OCI-LY3 (cell line): ENCODE measurements around the gene CAPG.

Experiments used
- H2AFZ ChIP-seq: fragments of 200-600, 300-600 bp; shearing (Covaris generic); 2 replicates; pipeline ENCODE4 v1.6.0; 2014; ENCODE audit warnings: antibody characterized with exemption, low read depth, low read length
- H3K27ac ChIP-seq: fragments of 200-600, 300-600 bp; sonication (generic); 2 replicates; pipeline ENCODE4 v1.5.1; 2014; ENCODE audit warnings: mild to moderate bottlenecking, low read length, moderate library complexity, mixed read lengths
- H3K27me3 ChIP-seq: fragments of 200-600, 300-600 bp; sonication (generic); 2 replicates; pipeline ENCODE4 v1.6.1; 2014; ENCODE audit warnings: low read depth, low read length, mixed read lengths
- H3K36me3 ChIP-seq: fragments of 200-600, 300-600 bp; sonication (generic); replicated peaks from 2 replicates; pipeline ENCODE3; 2014; ENCODE audit warnings: low read depth, low read length, mixed read lengths
- H3K4me1 ChIP-seq: fragments of 300-600, 200-600 bp; sonication (generic); 2 replicates; pipeline ENCODE4 v1.6.1; 2014; ENCODE audit warnings: low read length, mixed read lengths
- H3K4me2 ChIP-seq: fragments of 200-600, 300-600 bp; sonication (generic); 2 replicates; pipeline ENCODE4 v1.6.1; 2014; ENCODE audit warnings: low read length, mixed read lengths
- H3K4me3 ChIP-seq: fragments of 300-600, 200-600 bp; sonication (generic); 2 replicates; pipeline ENCODE4 v1.5.1; 2014; ENCODE audit warnings: antibody characterized with exemption, mild to moderate bottlenecking, low read length, moderate library complexity
- H3K79me2 ChIP-seq: fragments of 300-600, 200-600 bp; shearing (Covaris generic); 2 replicates; pipeline ENCODE4 v1.6.1; 2014; ENCODE audit warnings: mild to moderate bottlenecking, low read length, mixed read lengths
- H3K9ac ChIP-seq: fragments of 300-600, 200-600 bp; shearing (Covaris generic); 2 replicates; pipeline ENCODE4 v1.6.0; 2014; ENCODE audit warnings: mild to moderate bottlenecking, low read length, moderate library complexity
- H3K9me3 ChIP-seq: fragments of 200-600, 300-600 bp; shearing (Covaris generic); 2 replicates; pipeline ENCODE4 v1.6.1; 2014; ENCODE audit warnings: low read length, mixed read lengths; ENCODE audit not compliant: insufficient read depth
- H4K20me1 ChIP-seq: fragments of 200-600, 300-600 bp; sonication (generic); 2 replicates; pipeline ENCODE4 v1.6.1; 2016; ENCODE audit warnings: low read length, mixed read lengths; ENCODE audit not compliant: insufficient read depth
- EZH2phosphoT487 ChIP-seq: fragments of 200-600 bp; shearing (Covaris generic); IDR thresholded peaks from 2 replicates; pipeline ENCODE4 v1.6.1; 2018; ENCODE audit warnings: antibody characterized with exemption, mixed run types, low read depth
- TF ChIP-seq, protein P1 (sequence below): fragments of 200-600, 300-600 bp; sonication (generic); IDR thresholded peaks from 2 replicates; pipeline ENCODE4 v1.5.1; 2014; ENCODE audit warnings: antibody characterized with exemption, low read length, low read depth

Gene CAPG

DNA sequence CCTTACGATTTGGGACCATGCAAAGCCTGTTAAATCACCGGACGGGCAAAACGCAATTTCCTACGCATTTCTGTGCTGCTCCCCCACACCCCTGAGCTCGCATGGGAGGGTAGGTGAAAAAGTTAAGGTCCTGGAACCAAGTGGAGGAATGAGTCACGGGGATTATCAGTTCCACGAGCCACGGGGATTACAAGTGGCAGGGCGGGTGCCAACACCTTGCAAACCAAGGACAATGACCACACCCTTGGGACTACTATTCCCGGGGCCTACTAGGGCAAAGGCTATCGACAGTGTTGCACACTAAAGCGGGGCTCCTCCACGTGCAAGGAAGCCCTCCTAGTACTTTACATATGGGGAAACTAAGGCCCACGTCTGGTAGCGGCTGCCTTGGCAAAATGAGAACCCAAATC, 56.3 kb downstream of the CAPG start:
- Histone ChIP-seq H3K9ac (peak overlapping the region; percentile 74), H3K27ac (peak overlapping the region; percentile 24)

GRCh38 chr2:85347599-85347998, 62.6 kb downstream of the CAPG start:
- Histone ChIP-seq H3K27ac (no peak overlapping the region), H3K9ac (no peak overlapping the region), H3K27me3 (no peaks in the 10 kb centered on the region), H3K79me2 (0 out of 2 replicates have a peak, but pooled peaks cover 2% of the 10 kb centered on the region), H3K4me2 (no peak overlapping the region), H3K4me3 (no peak overlapping the region), H4K20me1 (no peaks in the 10 kb centered on the region), H2AFZ (no peak overlapping the region), H3K36me3 (peaks cover 20% of the 10 kb centered on the region), H3K9me3 (no peaks in the 10 kb centered on the region), H3K4me1 (no peaks in the 10 kb centered on the region)
- TF ChIP-seq, protein P1, sequence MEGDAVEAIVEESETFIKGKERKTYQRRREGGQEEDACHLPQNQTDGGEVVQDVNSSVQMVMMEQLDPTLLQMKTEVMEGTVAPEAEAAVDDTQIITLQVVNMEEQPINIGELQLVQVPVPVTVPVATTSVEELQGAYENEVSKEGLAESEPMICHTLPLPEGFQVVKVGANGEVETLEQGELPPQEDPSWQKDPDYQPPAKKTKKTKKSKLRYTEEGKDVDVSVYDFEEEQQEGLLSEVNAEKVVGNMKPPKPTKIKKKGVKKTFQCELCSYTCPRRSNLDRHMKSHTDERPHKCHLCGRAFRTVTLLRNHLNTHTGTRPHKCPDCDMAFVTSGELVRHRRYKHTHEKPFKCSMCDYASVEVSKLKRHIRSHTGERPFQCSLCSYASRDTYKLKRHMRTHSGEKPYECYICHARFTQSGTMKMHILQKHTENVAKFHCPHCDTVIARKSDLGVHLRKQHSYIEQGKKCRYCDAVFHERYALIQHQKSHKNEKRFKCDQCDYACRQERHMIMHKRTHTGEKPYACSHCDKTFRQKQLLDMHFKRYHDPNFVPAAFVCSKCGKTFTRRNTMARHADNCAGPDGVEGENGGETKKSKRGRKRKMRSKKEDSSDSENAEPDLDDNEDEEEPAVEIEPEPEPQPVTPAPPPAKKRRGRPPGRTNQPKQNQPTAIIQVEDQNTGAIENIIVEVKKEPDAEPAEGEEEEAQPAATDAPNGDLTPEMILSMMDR = no peak
- TF ChIP-seq EZH2phosphoT487 = no peak

More for the DNA sequence above, 56.3 kb downstream of the CAPG start:
- Histone ChIP-seq H3K9me3 (no peaks in the 10 kb centered on the region), H3K4me2 (peak overlapping the region; percentile 96), H3K4me1 (peaks cover 10% of the 10 kb centered on the region), H3K27me3 (no peaks in the 10 kb centered on the region), H4K20me1 (no peaks in the 10 kb centered on the region), H2AFZ (peak overlapping the region; percentile 58), H3K79me2 (peaks cover 28% of the 10 kb centered on the region), H3K36me3 (peaks cover 24% of the 10 kb centered on the region), H3K4me3 (peak overlapping the region; percentile 94)
- TF ChIP-seq, protein P1 = no peak
- no peak for TF ChIP-seq EZH2phosphoT487
